SK-N-SH (cell line): Measurements from ENCODE around the gene PSMD3. TPM values are rescaled to one million over a fixed set of nuclear protein-coding genes. Genes with fewer than 3 reads are reported as not detected.

Source experiments
- CTCF ChIA-PET: fragments of 300-600, 350-600 bp; formaldehyde crosslinking; extraction: SDS; loops from one replicate; lab custom pipeline; 2021; lab: Yijun Ruan, JAX
- POLR2A ChIA-PET: fragments of 350-600 bp; sonication (Branson Sonifier 250); formaldehyde crosslinking; extraction: SDS; loops from one replicate; lab custom pipeline; 2020; ENCODE audit warnings: antibody characterized with exemption, inconsistent platforms; lab: Yijun Ruan, JAX
- DNase-seq: peaks from one replicate; pipeline ENCODE4 v3.0.0; 2012
- H2AFZ ChIP-seq: fragments of 200-600 bp; sonication (generic); 2 replicates; pipeline ENCODE4 v1.8.1; 2016; ENCODE audit warnings: antibody characterized with exemption, mild to moderate bottlenecking, low read depth
- H3F3A ChIP-seq: fragments of 200-600 bp; sonication (generic); replicated peaks from 2 replicates; pipeline ENCODE3; 2016; ENCODE audit warnings: antibody characterized with exemption, mild to moderate bottlenecking; ENCODE audit not compliant: insufficient read depth
- H3K27ac ChIP-seq, 2 experiments: fragments of 200-500 bp in 1 of 2; fragments of 200-600 bp in 1 of 2; sonication (Bioruptor generic) in 1 of 2; sonication (generic), shearing (Covaris generic) in 1 of 2; 2 replicates each; pipeline versions ENCODE4 v1.5.1 to v1.6.1; 2014 to 2016; ENCODE audit warnings: low read depth in 2 of 2, inconsistent platforms in 1 of 2, low read length in 1 of 2, mild to moderate bottlenecking in 1 of 2, mixed read lengths in 1 of 2
- H3K27me3 ChIP-seq: fragments of 200-600 bp; sonication (generic), shearing (Covaris generic); 2 replicates; pipeline ENCODE4 v1.6.1; 2016; ENCODE audit warnings: mixed run types; ENCODE audit not compliant: insufficient read depth
- H3K36me3 ChIP-seq, 2 experiments: fragments of 200-500 bp in 1 of 2; fragments of 200-600 bp in 1 of 2; sonication (Bioruptor generic) in 1 of 2; sonication (generic) in 1 of 2; replicated peaks in 1 of 2; 2 replicates each; pipeline versions ENCODE3 to v1.5.1; 2014 to 2016; ENCODE audit warnings: low read length in 1 of 2, mild to moderate bottlenecking in 1 of 2; ENCODE audit not compliant: insufficient read depth in 2 of 2, control insufficient read depth in 1 of 2
- H3K4me1 ChIP-seq, 2 experiments: fragments of 200-500 bp in 1 of 2; fragments of 200-600 bp in 1 of 2; sonication (Bioruptor generic) in 1 of 2; sonication (generic), shearing (Covaris generic) in 1 of 2; 2 replicates each; pipeline versions ENCODE4 v1.5.1 to v1.6.1; 2014 to 2016; ENCODE audit warnings: low read depth in 1 of 2, low read length in 1 of 2, mixed run types in 1 of 2; ENCODE audit not compliant: insufficient read depth in 2 of 2, control insufficient read depth in 1 of 2
- H3K4me2 ChIP-seq: fragments of 200-600 bp; sonication (generic), shearing (Covaris generic); 2 replicates; pipeline ENCODE4 v1.6.1; 2017; ENCODE audit warnings: mixed run types
- H3K4me3 ChIP-seq, 2 experiments: fragments of 200-500 bp in 1 of 2; fragments of 200-600 bp in 1 of 2; sonication (Bioruptor generic) in 1 of 2; sonication (generic), shearing (Covaris generic) in 1 of 2; 2 replicates each; pipeline versions ENCODE4 v1.5.1 to v1.8.1; 2014 to 2016; ENCODE audit warnings: low read depth in 2 of 2, inconsistent platforms in 1 of 2, low read length in 1 of 2, mild to moderate bottlenecking in 1 of 2, mixed read lengths in 1 of 2, moderate library complexity in 1 of 2
- H3K79me2 ChIP-seq: fragments of 200-600 bp; sonication (generic); 2 replicates; pipeline ENCODE4 v1.8.1; 2017; ENCODE audit warnings: mild to moderate bottlenecking; ENCODE audit not compliant: insufficient read depth
- H3K9ac ChIP-seq: fragments of 200-600 bp; sonication (generic); 2 replicates; pipeline ENCODE4 v1.6.1; 2017; ENCODE audit warnings: mixed run types
- H3K9me2 ChIP-seq: fragments of 200-600 bp; sonication (generic); 2 replicates; pipeline ENCODE4 v1.6.1; 2017; ENCODE audit warnings: mixed run types
- H3K9me3 ChIP-seq: fragments of 200-600 bp; sonication (generic); 2 replicates; pipeline ENCODE4 v1.6.1; 2017; ENCODE audit warnings: mixed run types, mild to moderate bottlenecking, moderate library complexity
- H4K20me1 ChIP-seq: fragments of 200-600 bp; sonication (generic); 2 replicates; pipeline ENCODE4 v1.6.1; 2017; ENCODE audit warnings: mild to moderate bottlenecking, mixed run types; ENCODE audit not compliant: insufficient read depth
- CHD2 ChIP-seq: fragments of 150-350 bp; IDR thresholded peaks from 2 replicates; pipeline ENCODE4 v1.6.1; 2018; ENCODE audit warnings: low read length; ENCODE audit not compliant: partially characterized antibody
- EZH2phosphoT487 ChIP-seq: fragments of 200-600 bp; sonication (generic); IDR thresholded peaks from 2 replicates; pipeline ENCODE4 v1.6.1; 2017; ENCODE audit warnings: low read depth, mixed run types, mild to moderate bottlenecking, antibody characterized with exemption, moderate library complexity, borderline replicate concordance
- FOSL2 ChIP-seq: IDR thresholded peaks from 2 replicates; pipeline ENCODE4 v1.4.0; 2012; ENCODE audit warnings: low read depth, mild to moderate bottlenecking, moderate library complexity, borderline replicate concordance
- FOXM1 ChIP-seq: IDR thresholded peaks from 2 replicates; pipeline ENCODE4 v1.4.0; 2012; ENCODE audit warnings: low read depth, mild to moderate bottlenecking
- MAX ChIP-seq: IDR thresholded peaks from 2 replicates; pipeline ENCODE4 v1.4.0; 2012; ENCODE audit warnings: low read depth
- NRF1 ChIP-seq: IDR thresholded peaks from 2 replicates; pipeline ENCODE4 v1.6.1; 2012; ENCODE audit warnings: low read depth, mild to moderate bottlenecking, low read length
- RCOR1 ChIP-seq: fragments of 150-350 bp; IDR thresholded peaks from 2 replicates; pipeline ENCODE4 v1.6.1; 2017; ENCODE audit warnings: antibody characterized with exemption, low read length
- SIN3A ChIP-seq: IDR thresholded peaks from 2 replicates; pipeline ENCODE4 v1.6.1; 2012; ENCODE audit warnings: low read depth, mild to moderate bottlenecking, low read length, moderate library complexity, borderline replicate concordance
- TAF1 ChIP-seq: IDR thresholded peaks from 2 replicates; pipeline ENCODE4 v1.6.1; 2012; ENCODE audit warnings: low read depth, mild to moderate bottlenecking, low read length, moderate library complexity, borderline replicate concordance
- TCF12 ChIP-seq: IDR thresholded peaks from 2 replicates; pipeline ENCODE4 v1.4.0; 2012
- TEAD4 ChIP-seq: IDR thresholded peaks from 2 replicates; pipeline ENCODE4 v1.4.0; 2012; ENCODE audit warnings: mild to moderate bottlenecking, borderline replicate concordance; ENCODE audit not compliant: insufficient read depth
- WGBS: methylation state at CpG from one replicate; pipeline ENCODE4 v1.1.6; 2017; ENCODE audit warnings: low lambda C conversion rate; 5-methylcytosine and 5-hydroxymethylcytosine counted together
- polyA plus RNA-seq, 3 experiments: library from polyadenylated mRNA; depleted of rRNA; stranded (reverse); fragments of >200 nt; gene quantifications; 2 replicates each; pipeline ENCODE4 v1.2.3, GENCODE V29; 2012

Gene PSMD3
- polyA plus RNA-seq, 1 of the 3 experiments (the other 2 are of a cell fraction): 104 TPM

- Histone ChIP-seq H3K9me2 (no peaks in the 10 kb centered on the region), H3K9me3 (no peaks in the 10 kb centered on the region), H4K20me1 (no peaks in the 10 kb centered on the region), H3K27me3 (no peaks in the 10 kb centered on the region), H3K36me3 (peaks cover 5 to 7% of the 10 kb centered on the region in 2 experiments), H2AFZ (no peak overlapping the region), H3K4me3 (no peak overlapping the region), H3K4me2 (no peak overlapping the region), H3K79me2 (no peaks in the 10 kb centered on the region), H3K27ac (no peak overlapping the region), H3F3A (peaks cover 3% of the 10 kb centered on the region), H3K4me1 (peaks cover 0 to 9% of the 10 kb centered on the region in 2 experiments; a peak in 2 of 4 replicates), H3K9ac (no peak overlapping the region)
- ChIA-PET CTCF (interaction anchor here (0.8 to 7.8 kb wide), 8 partner anchors 10 to 173 kb away, joined by 3 to 143 read pairs (median 16); no protein-coding TSS in a partner anchor), POLR2A (no interaction called here)
- peak; percentile 7 for DNase-seq
- WGBS: 57% methylated on average over 15 of the region's 15 CpGs
- no peak for TF ChIP-seq RCOR1
- TF ChIP-seq FOSL2: no peak
- no peak for TF ChIP-seq FOXM1
- no peak for TF ChIP-seq TAF1
- TF ChIP-seq EZH2phosphoT487: no peak
- TF ChIP-seq MAX: no peak
- no peak for TF ChIP-seq TEAD4
- TF ChIP-seq, all 33 proteins: peak for 0
Measured at GRCh38 chr17:40017422-40018080, 36.9 kb downstream of the PSMD3 start.

- H3K4me2 ChIP-seq: no peak overlapping the region
Measured at GRCh38 chr17:40018211-40019121, 37.9 kb downstream of the PSMD3 start.

More at GRCh38 chr17:40018211-40019121, 37.9 kb downstream of the PSMD3 start:
- peak; percentile 25 for DNase-seq
- TF ChIP-seq SIN3A: no peak
- TF ChIP-seq CHD2: no peak
- no peak for TF ChIP-seq NRF1
- no peak for TF ChIP-seq TCF12
- no peak overlapping the region for H3K27ac ChIP-seq
- no peak overlapping the region for H2AFZ ChIP-seq
- H3K4me3 ChIP-seq: no peak overlapping the region
- H3K27me3 ChIP-seq: no peaks in the 10 kb centered on the region
- H3K4me1 ChIP-seq: peaks cover 0 to 9% of the 10 kb centered on the region in 2 experiments; a peak in 2 of 4 replicates
- ChIA-PET POLR2A (interaction anchor here (0.7 kb wide), 1 partner anchor 285 kb away, joined by 3 read pairs; no protein-coding TSS in a partner anchor), CTCF (interaction anchor here (0.8 to 7.8 kb wide), 7 partner anchors 9 to 94 kb away, joined by 3 to 143 read pairs (median 5); partner anchors contain the start of gene PSMD3)
- H3K9ac ChIP-seq: no peak overlapping the region
- H3K9me2 ChIP-seq: no peaks in the 10 kb centered on the region
- peaks cover 5 to 13% of the 10 kb centered on the region in 2 experiments for H3K36me3 ChIP-seq
- H3K79me2 ChIP-seq: no peaks in the 10 kb centered on the region
- H4K20me1 ChIP-seq: no peaks in the 10 kb centered on the region
- 72% methylated on average over 9 of the region's 15 CpGs for WGBS
- H3K9me3 ChIP-seq: no peaks in the 10 kb centered on the region
- H3F3A ChIP-seq: peaks cover 3% of the 10 kb centered on the region
